Endothelial cell (in vitro differentiated cells): Measurements from ENCODE around the gene SLC52A3. TPM values are rescaled to one million over a fixed set of nuclear protein-coding genes. Genes with fewer than 3 reads are reported as not detected.

ENCODE experiments used
- DNase-seq: peaks from one replicate; pipeline ENCODE4 v3.0.0; 2021; ENCODE audit warnings: low spot score
- H3K27ac Mint-ChIP-seq: one replicate; pipeline ENCODE4 v1.8.0; 2021; ENCODE audit warnings: mixed read lengths, inconsistent platforms; ENCODE audit not compliant: unreplicated experiment
- H3K27me3 Mint-ChIP-seq: one replicate; pipeline ENCODE4 v1.8.0; 2021; ENCODE audit warnings: mild to moderate bottlenecking, moderate library complexity, mixed read lengths, inconsistent platforms; ENCODE audit not compliant: unreplicated experiment
- H3K36me3 Mint-ChIP-seq: one replicate; pipeline ENCODE4 v1.8.0; 2021; ENCODE audit warnings: mild to moderate bottlenecking, low read depth, mixed read lengths, inconsistent platforms; ENCODE audit not compliant: unreplicated experiment
- H3K4me1 Mint-ChIP-seq: one replicate; pipeline ENCODE4 v1.8.0; 2021; ENCODE audit warnings: mild to moderate bottlenecking, mixed read lengths, inconsistent platforms; ENCODE audit not compliant: unreplicated experiment
- H3K4me3 Mint-ChIP-seq: one replicate; pipeline ENCODE4 v1.8.0; 2021; ENCODE audit warnings: mild to moderate bottlenecking, mixed read lengths, inconsistent platforms; ENCODE audit not compliant: unreplicated experiment
- H3K9me3 Mint-ChIP-seq: one replicate; pipeline ENCODE4 v1.8.0; 2021; ENCODE audit warnings: mixed read lengths, inconsistent platforms; ENCODE audit not compliant: unreplicated experiment
- total RNA-seq: library from RNA; stranded (reverse); fragmentation: NEBNext Ultra II Directional; extraction: Animal tissue kit (Norgen Biotek cat#: 25700); gene quantifications from one replicate; pipeline ENCODE4 v1.2.1, GENCODE V29; 2021; ENCODE audit not compliant: unreplicated experiment
- TF ChIP-seq, protein P1 (sequence below): fragments of 200-600 bp; sonication (generic); IDR thresholded peaks from one replicate; pipeline ENCODE4 v1.5.0; 2021; ENCODE audit warnings: antibody characterized with exemption; ENCODE audit not compliant: unreplicated experiment

The SLC52A3 gene
- total RNA-seq, 1 donor from 2014 or later, result 2.9 TPM

DNA sequence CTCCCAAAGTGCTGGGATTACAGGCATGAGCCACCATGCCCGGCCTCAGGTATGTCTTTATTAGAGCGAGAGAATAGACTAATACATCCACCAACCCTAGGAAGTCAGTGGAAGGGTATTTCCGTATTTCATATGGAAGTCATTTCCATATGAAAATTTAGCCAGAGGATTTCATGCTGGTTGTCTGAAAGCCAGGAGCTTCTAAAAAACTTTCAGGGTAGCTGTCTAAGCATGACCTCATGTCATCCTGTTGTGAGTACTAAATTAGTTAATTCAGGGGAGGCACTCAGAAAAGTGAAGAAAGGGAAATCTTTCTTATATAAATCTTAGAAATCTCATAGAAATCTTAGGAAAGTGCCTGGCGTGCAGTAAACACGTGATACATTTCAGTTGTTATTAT is 16.5 kb downstream of the SLC52A3 start:
- Mint-ChIP-seq H3K27me3 (no peaks in the 10 kb centered on the region), H3K4me3 (no peak overlapping the region), H3K4me1 (peaks cover 22% of the 10 kb centered on the region), H3K36me3 (no peaks in the 10 kb centered on the region), H3K27ac (no peak overlapping the region), H3K9me3 (no peaks in the 10 kb centered on the region)
- TF ChIP-seq, protein P1, sequence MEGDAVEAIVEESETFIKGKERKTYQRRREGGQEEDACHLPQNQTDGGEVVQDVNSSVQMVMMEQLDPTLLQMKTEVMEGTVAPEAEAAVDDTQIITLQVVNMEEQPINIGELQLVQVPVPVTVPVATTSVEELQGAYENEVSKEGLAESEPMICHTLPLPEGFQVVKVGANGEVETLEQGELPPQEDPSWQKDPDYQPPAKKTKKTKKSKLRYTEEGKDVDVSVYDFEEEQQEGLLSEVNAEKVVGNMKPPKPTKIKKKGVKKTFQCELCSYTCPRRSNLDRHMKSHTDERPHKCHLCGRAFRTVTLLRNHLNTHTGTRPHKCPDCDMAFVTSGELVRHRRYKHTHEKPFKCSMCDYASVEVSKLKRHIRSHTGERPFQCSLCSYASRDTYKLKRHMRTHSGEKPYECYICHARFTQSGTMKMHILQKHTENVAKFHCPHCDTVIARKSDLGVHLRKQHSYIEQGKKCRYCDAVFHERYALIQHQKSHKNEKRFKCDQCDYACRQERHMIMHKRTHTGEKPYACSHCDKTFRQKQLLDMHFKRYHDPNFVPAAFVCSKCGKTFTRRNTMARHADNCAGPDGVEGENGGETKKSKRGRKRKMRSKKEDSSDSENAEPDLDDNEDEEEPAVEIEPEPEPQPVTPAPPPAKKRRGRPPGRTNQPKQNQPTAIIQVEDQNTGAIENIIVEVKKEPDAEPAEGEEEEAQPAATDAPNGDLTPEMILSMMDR, result no peak
- DNase-seq, result no peak

DNA sequence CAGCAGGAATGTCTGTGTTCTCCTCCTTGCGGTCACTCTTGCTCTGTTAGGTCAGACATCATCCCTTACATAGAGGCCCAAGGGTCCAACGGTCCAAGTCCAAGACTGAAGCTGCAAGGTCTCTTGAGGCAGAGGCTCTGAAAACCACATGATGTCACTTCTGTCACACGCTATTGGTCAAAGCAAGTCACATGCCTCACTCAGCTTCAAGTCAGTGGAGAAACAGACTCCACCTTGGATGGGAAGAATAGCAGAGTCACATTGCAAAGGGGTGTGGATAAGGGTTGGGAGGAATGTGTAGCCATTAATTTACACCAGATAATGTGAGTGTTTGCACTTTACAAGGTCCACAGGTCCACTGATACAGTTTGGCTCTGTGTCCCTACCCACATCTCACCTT is 17.5 kb downstream of the SLC52A3 start:
- no peak for DNase-seq
- no peak overlapping the region for H3K27ac Mint-ChIP-seq
- no peaks in the 10 kb centered on the region for H3K27me3 Mint-ChIP-seq
- H3K36me3 Mint-ChIP-seq, result no peaks in the 10 kb centered on the region
- H3K4me3 Mint-ChIP-seq, result no peak overlapping the region
- TF ChIP-seq, protein P1, result no peak
- peaks cover 15% of the 10 kb centered on the region for H3K4me1 Mint-ChIP-seq
- H3K9me3 Mint-ChIP-seq, result no peaks in the 10 kb centered on the region

DNA sequence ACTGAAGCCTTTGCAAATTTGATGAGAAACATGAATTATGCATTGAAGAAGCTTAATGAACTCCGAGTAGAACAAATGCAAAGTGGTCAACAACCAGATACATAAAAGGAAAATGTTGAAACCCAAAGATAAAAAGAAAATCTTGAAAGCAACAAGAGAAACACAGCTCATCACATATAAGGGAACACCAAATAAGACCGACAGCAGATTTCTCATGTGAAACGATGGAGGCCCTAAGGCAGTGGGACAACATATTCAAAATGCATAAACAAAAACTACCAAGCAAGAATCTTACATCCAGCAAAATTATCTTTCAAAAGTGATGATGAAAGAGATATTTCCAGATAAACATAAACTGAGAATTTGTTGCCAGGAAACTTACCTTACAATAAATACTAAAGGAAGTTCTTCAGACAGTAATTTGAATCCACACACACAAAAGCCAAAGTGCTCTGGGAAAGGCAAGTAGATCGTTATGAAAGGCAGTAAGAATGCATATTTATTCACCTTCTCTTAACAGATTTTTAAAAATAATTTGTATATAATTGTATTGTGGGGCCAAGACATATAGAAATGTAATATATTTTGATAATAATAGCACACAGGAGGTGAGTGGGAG is 22.5 kb downstream of the SLC52A3 start:
- peaks cover 3% of the 10 kb centered on the region for H3K36me3 Mint-ChIP-seq
- DNase-seq, result no peak
- H3K27me3 Mint-ChIP-seq, result peaks cover 7% of the 10 kb centered on the region
- no peak overlapping the region for H3K27ac Mint-ChIP-seq
- peaks cover 8% of the 10 kb centered on the region for H3K9me3 Mint-ChIP-seq
- H3K4me1 Mint-ChIP-seq, result no peaks in the 10 kb centered on the region
- no peak overlapping the region for H3K4me3 Mint-ChIP-seq
- TF ChIP-seq, protein P1, result no peak

DNA sequence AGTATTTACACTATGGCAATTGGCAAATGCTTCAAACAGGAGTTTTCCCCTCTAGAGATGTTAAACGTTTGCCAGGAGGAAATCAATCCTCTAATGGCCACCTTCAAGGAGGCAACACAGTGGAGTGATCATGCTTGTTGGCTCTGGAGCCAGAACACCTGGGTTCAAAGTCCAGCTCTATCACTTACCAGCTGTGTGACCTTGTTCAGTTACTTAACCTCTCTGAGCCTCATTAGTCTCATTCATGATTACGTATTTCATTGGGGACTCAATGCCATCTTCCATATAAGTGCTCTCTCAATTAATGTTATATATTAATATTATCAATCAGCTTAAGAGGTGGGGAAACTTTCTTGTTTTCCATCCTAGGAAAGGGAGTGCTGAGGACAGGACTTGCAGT is 26.1 kb downstream of the SLC52A3 start:
- Mint-ChIP-seq H3K36me3 (peaks cover 3% of the 10 kb centered on the region), H3K4me1 (no peaks in the 10 kb centered on the region), H3K9me3 (peaks cover 8% of the 10 kb centered on the region), H3K27me3 (peaks cover 10% of the 10 kb centered on the region), H3K27ac (no peak overlapping the region), H3K4me3 (no peak overlapping the region)
- no peak for DNase-seq
- TF ChIP-seq, protein P1, result no peak

DNA sequence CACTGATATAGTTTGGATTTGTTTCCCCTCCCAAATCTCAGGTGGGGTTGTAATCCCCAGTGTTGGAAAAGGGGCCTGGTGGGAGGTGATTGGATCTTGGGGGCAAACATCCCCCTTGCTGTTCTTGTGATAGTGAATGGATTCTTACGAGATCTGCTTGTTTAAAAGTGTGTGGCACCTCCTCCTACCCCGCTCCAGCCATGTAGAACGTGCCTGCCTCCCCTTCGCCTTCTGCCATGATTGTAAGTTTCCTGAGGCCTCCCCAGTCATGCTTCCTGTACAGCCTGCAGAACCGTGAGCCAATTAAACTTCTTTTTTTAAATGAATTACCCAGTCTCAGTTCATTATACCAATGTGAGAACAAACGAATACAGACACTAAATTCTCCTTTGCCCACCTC is 26.7 kb downstream of the SLC52A3 start:
- Mint-ChIP-seq H3K4me1 (no peaks in the 10 kb centered on the region), H3K36me3 (peaks cover 3% of the 10 kb centered on the region), H3K27ac (no peak overlapping the region), H3K27me3 (peaks cover 10% of the 10 kb centered on the region), H3K9me3 (peaks cover 8% of the 10 kb centered on the region), H3K4me3 (no peak overlapping the region)
- TF ChIP-seq, protein P1, result no peak
- DNase-seq, result no peak
